Spleen (tissue), 3 donors: Measurements from ENCODE around the gene NFATC1.

Experiments used
- POLR2A ChIP-seq, 3 donors: fragments of 450-650 bp; IDR thresholded peaks; one replicate each; pipeline ENCODE4 v1.5.1; 2017; ENCODE audit warnings: antibody characterized with exemption in 3 of 3, mild to moderate bottlenecking in 1 of 3
- POLR2AphosphoS5 ChIP-seq, 3 donors: sonication (generic); formaldehyde crosslinking; IDR thresholded peaks; one replicate each; pipeline ENCODE4 v1.5.1; 2017; ENCODE audit warnings: antibody characterized with exemption in 3 of 3

- TF ChIP-seq POLR2AphosphoS5 (IDR thresholded peaks at IDR 0.05), result peak; percentile 84 to 85 (median 84)
- TF ChIP-seq POLR2A (IDR thresholded peaks at IDR 0.05), result peak in 1 of 3 donors; percentile 17
Measured at GRCh38 chr18:79405781-79406575, 10.2 kb downstream of the NFATC1 start.
